Uterus (tissue), 2 donors: ENCODE measurements around the gene DUSP22.

Experiments
- CTCF ChIP-seq, 4 experiments: fragments of 200-600 bp in 2 of 4; fragments of 450-650 bp in 2 of 4; sonication (generic) in 2 of 4; IDR thresholded peaks; one replicate each; pipeline ENCODE4 v1.5.1; 2016 to 2019; ENCODE audit warnings: antibody characterized with exemption in 4 of 4, mild to moderate bottlenecking in 2 of 4, moderate library complexity in 1 of 4
- POLR2A ChIP-seq, 2 donors: fragments of 450-650 bp; IDR thresholded peaks; one replicate each; pipeline ENCODE4 v1.6.1; 2016; ENCODE audit warnings: antibody characterized with exemption in 2 of 2, mild to moderate bottlenecking in 1 of 2, moderate library complexity in 1 of 2

DNA sequence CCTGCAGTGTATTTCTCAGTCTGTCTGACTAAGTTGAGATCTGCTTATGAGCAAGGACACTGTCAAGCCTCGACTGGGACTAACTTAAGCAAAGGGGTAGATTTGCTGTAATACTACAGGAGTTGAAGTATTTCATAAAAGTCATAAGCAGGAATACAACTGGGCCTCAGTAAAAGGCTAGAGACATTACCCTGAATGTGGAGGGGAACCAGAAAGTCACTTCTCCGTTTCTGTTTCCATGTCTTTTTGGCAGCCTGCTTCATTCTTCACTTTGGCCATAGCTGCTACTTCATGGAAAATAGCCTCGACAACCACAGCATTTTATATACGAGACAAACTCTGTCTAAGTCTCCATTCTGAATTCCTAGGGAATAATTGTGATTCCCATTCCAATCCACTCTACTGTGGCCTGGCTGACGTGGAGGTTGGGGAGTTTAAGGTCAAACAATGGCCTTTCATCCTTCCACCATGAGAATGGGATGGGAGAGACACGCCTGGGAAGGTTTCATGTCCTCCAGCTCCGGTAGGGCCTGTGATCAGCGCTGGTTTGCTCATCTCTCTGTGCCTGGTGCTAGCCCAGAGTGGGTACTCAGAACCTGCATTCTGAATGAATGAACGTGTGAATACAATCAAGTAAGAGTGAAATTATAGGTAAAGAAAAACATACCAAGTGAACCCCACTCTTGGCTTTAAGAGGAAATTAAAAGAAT lies 37.1 kb upstream of the DUSP22 start:
- no peak for TF ChIP-seq CTCF (IDR thresholded peaks at IDR 0.05)
- no peak for TF ChIP-seq POLR2A (IDR thresholded peaks at IDR 0.05)
